Erythroblast (primary cell): ENCODE measurements around the gene TUBA4B.

ENCODE experiments used
- GATA1 ChIP-seq: IDR thresholded peaks from 2 replicates; pipeline ENCODE4 v1.6.1; 2011; ENCODE audit warnings: low read depth, mild to moderate bottlenecking, control low read depth, low read length, moderate library complexity
- POLR2A ChIP-seq: IDR thresholded peaks from 2 replicates; pipeline ENCODE4 v1.6.1; 2011; ENCODE audit warnings: mild to moderate bottlenecking, low read length

GRCh38 chr2:219251656-219252055, 1.4 kb upstream of the TUBA4B start:
- no peak for TF ChIP-seq POLR2A
- no peak for TF ChIP-seq GATA1
